Activated CD4-positive, alpha-beta T cell treated with anti-CD3 and anti-CD28 coated beads, Interleukin-10, Interleukin-2, amounts not matched to agents 100 ng/mL and 50 ng/mL, durations not matched to agents 16 hours and 8 hours (primary cell): Measurements from ENCODE around the gene ATG4D.
A peak's percentile ranks its signal among the peaks of the same experiment; 100 is the strongest.

Source experiments
- DNase-seq: peaks from one replicate; pipeline ENCODE4 v3.0.0-alpha.2; 2020

The ATG4D gene

DNA sequence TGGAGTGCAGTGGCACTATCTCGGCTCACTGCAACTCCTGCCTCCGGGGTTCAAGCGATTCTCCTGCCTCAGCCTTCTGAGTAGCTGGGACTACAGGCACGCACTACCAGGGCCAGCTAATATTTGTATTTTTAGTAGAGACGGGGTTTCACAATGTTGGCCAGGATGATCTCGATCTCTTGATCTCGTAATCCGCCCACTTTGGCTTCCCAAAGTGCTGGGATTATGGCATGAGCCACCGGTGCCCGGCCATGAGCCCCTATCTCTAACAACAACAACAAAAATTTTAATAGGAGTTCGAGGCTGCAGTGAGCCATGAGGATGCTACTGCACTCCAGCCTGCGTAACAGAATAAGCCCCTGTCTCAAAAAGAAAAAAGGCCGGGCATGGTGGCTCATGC lies 38.4 kb downstream of the ATG4D start:
- DNase-seq: no peak

GRCh38 chr19:10583036-10583776 lies 39.5 kb downstream of the ATG4D start:
- no peak for DNase-seq

DNA sequence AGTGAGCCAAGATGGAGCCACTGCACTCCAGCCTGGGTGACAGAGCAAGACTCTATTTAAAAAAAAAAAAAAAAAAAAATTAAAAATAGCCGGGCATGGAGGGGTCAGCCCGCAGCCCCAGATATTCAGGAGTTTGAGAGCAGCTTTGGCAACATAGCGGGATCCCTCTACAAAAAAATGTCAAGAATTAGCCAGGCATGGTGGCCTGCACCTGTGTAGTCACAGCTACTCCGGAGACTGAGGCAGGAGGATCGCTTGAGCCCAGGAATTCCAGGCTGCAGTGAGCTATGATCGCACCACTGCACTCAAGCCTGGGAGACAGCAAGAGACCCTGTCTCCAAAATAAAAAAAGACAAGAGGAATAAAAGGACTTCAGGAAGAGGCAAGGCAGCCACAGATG lies 42.7 kb downstream of the ATG4D start:
- DNase-seq: no peak

- DNase-seq: no peak
Measured at GRCh38 chr19:10587022-10587838, 43.5 kb downstream of the ATG4D start, which contains the start of gene AP1M2. TSS of gene AP1M2 (minus strand) at chr19:10587312. CDS start at chr19:10587231, 81 bp downstream.

- DNase-seq: no peak
Measured at GRCh38 chr19:10587839-10588150, 44.1 kb downstream of the ATG4D start.

DNA sequence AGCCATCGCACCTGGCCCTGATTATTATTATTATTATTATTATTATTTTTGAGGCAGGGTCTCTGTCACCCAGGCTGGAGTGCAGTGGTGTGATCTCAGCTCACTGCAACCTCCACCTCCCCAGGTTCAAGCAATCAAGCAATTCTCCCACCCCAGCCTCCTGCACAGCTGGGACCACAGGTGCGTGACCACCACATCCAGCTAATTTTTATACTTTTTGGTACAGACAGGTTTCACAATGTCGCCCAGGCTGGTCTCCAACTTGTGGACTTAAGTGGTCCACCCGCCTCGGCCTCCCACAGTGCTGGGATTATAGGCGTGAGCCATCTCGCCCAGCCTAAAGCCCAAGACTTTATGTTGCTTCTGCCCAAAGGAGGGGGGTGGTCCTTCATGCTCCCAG lies 49.4 kb downstream of the ATG4D start:
- no peak for DNase-seq

DNA sequence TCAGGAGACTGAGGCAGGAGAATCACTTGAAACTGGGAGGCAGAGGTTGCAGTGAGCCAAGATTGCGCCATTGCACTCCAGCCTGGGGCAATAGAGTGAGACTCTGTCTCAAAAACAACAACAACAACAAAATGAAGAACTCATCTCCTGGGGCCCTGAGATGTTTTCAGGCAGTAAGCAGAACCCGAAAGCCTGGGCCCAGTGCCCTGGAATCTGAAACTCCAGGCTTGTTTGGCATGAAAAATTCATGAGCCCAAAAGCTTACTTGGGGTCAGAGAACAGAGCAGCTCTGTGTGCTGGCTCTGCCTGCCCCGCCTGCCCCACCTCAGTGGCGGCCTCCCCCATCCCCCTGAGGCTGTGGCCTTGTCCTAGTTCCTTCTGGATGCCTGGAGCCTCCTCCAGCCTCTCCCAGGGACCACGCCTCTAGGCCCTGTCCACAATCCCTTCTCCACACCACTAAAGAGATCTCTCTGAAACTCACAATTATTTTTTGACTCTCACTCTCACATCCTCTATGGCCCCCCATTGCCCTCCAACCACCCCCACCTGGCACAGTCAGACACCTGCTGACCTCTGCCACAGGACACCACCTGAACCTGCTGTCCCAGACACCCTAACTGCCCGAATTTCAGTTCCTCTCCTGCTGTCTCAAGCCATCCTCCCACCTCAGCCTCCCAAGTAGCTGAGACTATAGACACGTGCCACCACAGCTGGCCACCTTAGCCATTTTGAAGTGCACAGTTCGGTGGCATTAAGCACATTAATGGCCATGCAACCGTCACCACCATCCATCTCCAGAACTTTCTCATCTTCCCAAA lies 50.3 kb downstream of the ATG4D start:
- no peak for DNase-seq

DNA sequence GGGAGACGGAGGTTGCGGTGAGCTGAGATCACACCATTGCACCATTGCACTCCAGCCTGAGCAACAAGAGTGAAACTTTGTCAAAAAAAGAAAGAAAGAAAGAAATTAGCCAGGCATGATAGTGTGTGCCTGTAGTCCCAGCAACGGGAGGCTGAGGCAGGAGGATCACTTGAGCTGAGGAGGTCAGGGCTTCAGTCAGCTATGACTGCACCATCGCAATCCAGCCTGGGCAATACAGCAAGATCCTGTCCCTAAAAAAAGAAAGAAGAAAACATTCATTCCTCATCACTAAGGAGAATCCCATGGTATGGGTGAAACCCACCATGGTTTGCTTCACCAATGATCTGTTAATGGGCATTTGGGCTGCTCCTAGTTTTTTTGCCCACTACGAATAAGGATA lies 56.4 kb downstream of the ATG4D start:
- no peak for DNase-seq

DNA sequence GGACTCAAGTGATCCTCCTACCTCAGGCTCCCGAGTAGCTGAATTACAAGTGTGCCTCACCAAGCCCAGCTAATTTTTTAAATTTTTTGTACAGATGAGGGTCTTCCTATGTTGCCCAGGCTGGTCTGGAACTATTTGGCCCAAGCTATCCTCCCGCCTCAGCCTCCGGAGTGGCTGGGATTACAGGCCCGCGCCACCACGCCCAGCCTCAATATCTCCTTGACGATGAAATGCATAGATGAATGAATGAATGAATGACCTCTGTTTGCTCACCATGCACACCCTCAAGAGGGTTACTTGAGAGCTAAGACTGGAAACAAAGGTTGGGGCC lies 58.3 kb downstream of the ATG4D start:
- DNase-seq: no peak

DNA sequence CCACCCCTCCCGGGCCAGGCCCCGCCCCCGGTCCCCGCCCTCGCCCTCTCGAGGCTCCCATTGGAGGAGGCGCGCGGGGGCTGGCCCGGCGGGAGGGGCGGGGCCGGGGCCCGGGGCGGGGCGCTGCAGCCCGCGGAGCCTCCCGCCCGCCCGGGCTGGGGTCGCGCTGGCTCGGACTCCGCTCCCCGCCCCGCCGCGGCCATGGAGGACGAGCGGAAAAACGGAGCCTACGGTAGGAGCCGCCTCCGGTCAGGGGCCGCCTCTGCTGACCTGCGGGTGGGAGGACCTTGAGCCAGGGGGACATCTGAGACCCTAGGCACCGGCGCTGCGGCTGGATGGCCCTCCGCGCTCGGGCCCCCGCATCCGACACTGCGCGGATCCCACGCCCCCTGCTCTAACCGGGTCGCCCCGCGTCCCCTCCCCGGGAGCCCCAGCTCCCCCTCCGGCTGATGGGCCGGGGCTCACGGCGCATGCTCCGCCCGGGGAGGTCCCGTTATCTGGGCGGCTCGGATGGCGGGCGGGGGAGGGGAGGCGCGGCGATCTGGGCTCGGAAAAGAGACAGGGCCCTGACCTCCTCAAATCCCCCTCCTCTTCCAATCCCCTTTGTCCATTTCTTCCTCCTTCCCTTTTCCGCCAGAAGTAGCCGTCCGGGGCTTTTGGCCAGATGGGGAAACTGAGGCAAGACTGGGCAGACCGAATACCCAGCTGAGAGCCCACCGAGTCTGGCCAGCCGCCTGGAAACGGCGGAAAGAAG lies 58.8 kb downstream of the ATG4D start:
- peak; percentile 91 for DNase-seq
